Measurements from ENCODE around the gene LIN52. TPM values are rescaled to one million over a fixed set of nuclear protein-coding genes. Genes with fewer than 3 reads are reported as not detected.

LIN52 gene
- polyA plus RNA-seq, 2 of the 4 experiments (the other 2 are of a cell fraction): 9.3 to 10.8 TPM

GRCh38 chr14:74246542-74246941 is 161.8 kb downstream of the LIN52 start:
- TF ChIP-seq BHLHE40 (IDR thresholded peaks at IDR 0.05; ENCODE audit: low read depth, low read length): no peak
- no peak for TF ChIP-seq EHF (CRISPR knock-in tag; IDR thresholded peaks at IDR 0.05)
- no peak for TF ChIP-seq MAZ (IDR thresholded peaks at IDR 0.05; ENCODE audit: borderline replicate concordance, low read depth, low read length)
- TF ChIP-seq CBX2 (IDR thresholded peaks at IDR 0.05; ENCODE audit: borderline replicate concordance, low read depth): no peak
- no peak for TF ChIP-seq CHD4 (IDR thresholded peaks at IDR 0.05; ENCODE audit: borderline replicate concordance)
- no peak for TF ChIP-seq HMGXB4 (CRISPR knock-in tag; IDR thresholded peaks at IDR 0.05; ENCODE audit: borderline replicate concordance)
- TF ChIP-seq RFX5 (IDR thresholded peaks at IDR 0.05): no peak
- TF ChIP-seq TP53 (CRISPR knock-in tag; IDR thresholded peaks at IDR 0.05): no peak
- TF ChIP-seq KDM5A (IDR thresholded peaks at IDR 0.05): no peak
- no peak for TF ChIP-seq ZNF302 (CRISPR knock-in tag; IDR thresholded peaks at IDR 0.05)
- no peak for TF ChIP-seq JUNB (IDR thresholded peaks at IDR 0.05)
- no peak for TF ChIP-seq NFE2L2 (conservative IDR thresholded peaks at IDR 0.05; ENCODE audit: low read length)
- no peak for TF ChIP-seq FOXS1 (CRISPR knock-in tag; IDR thresholded peaks at IDR 0.05)
- no peak for TF ChIP-seq HOXB5 (CRISPR knock-in tag; IDR thresholded peaks at IDR 0.05)
- no peak for TF ChIP-seq HEYL (CRISPR knock-in tag; IDR thresholded peaks at IDR 0.05)
- TF ChIP-seq FOSB (CRISPR knock-in tag; IDR thresholded peaks at IDR 0.05): no peak
- no peak for TF ChIP-seq KDM1A (IDR thresholded peaks at IDR 0.05; ENCODE audit: low read depth)
- TF ChIP-seq TFCP2L1 (CRISPR knock-in tag; IDR thresholded peaks at IDR 0.05): no peak
- Histone ChIP-seq H3K9me3 (no peaks in the 10 kb centered on the region), H3K4me2 (no peak overlapping the region), H3K4me3 (no peak overlapping the region), H3K27ac (no peak overlapping the region), H3K4me1 (peaks cover 9% of the 10 kb centered on the region; the same call in 1 of the 3 replicates)
- 83% methylated on average over 8 of the region's 8 CpGs for WGBS (ENCODE audit: missing lambda C conversion rate)
- ATAC-seq (no peak), DNase-seq (ENCODE audit: low read depth in 1 of 2, low spot score in 1 of 2) (no peak), FAIRE-seq (no peak)
- CTCF ChIA-PET: interaction anchor here (0.8 to 4.9 kb wide), 6 partner anchors 11 to 135 kb away, joined by 3 to 41 read pairs (median 4); no protein-coding TSS in a partner anchor
- POLR2A ChIA-PET: no interaction called here

GRCh38 chr14:74248017-74248416 is 163.3 kb downstream of the LIN52 start:
- no peaks in the 10 kb centered on the region for H3K9me3 ChIP-seq
- CTCF ChIA-PET: interaction anchor here (0.6 to 4.9 kb wide), 4 partner anchors 9 to 61 kb away, joined by 3 to 41 read pairs (median 4); no protein-coding TSS in a partner anchor
- ATAC-seq: no peak
- 61% methylated on average over 6 of the region's 6 CpGs for WGBS (ENCODE audit: missing lambda C conversion rate)
- TF ChIP-seq TFCP2L1 (CRISPR knock-in tag; IDR thresholded peaks at IDR 0.05): no peak
- TF ChIP-seq USF2 (IDR thresholded peaks at IDR 0.05): no peak
- no peak for TF ChIP-seq ZFP36 (IDR thresholded peaks at IDR 0.05; ENCODE audit: borderline replicate concordance, partially characterized antibody)
- no peak for TF ChIP-seq PHF8 (IDR thresholded peaks at IDR 0.05; ENCODE audit: borderline replicate concordance, low read depth)
- no peak for TF ChIP-seq RARB (CRISPR knock-in tag; IDR thresholded peaks at IDR 0.05)
- no peak for TF ChIP-seq RNF2 (IDR thresholded peaks at IDR 0.05; ENCODE audit: borderline replicate concordance, low read depth)
- no peak for TF ChIP-seq PBX3 (IDR thresholded peaks at IDR 0.05)
- TF ChIP-seq HOXB5 (CRISPR knock-in tag; IDR thresholded peaks at IDR 0.05): no peak
- no peak for TF ChIP-seq CBX8 (IDR thresholded peaks at IDR 0.05)
- no peak for TF ChIP-seq TP53 (CRISPR knock-in tag; IDR thresholded peaks at IDR 0.05)
- no peak for TF ChIP-seq MAFK (IDR thresholded peaks at IDR 0.05; ENCODE audit: partially characterized antibody)
- TF ChIP-seq CEBPB (IDR thresholded peaks at IDR 0.05): no peak
- no peak for TF ChIP-seq NFE2L2 (conservative IDR thresholded peaks at IDR 0.05; ENCODE audit: low read length)
- no peak for TF ChIP-seq ELK1 (IDR thresholded peaks at IDR 0.05; ENCODE audit: low read depth, low read length)
- no peak for TF ChIP-seq SREBF2 (IDR thresholded peaks at IDR 0.05)
- no peak overlapping the region for H3K27ac ChIP-seq
- peaks cover 13% of the 10 kb centered on the region; the same call in 1 of the 3 replicates for H3K4me1 ChIP-seq
- no peak for FAIRE-seq
- no peak overlapping the region for H3K4me3 ChIP-seq
- DNase-seq (ENCODE audit: low read depth in 1 of 2, low spot score in 1 of 2): no peak
- POLR2A ChIA-PET: no interaction called here
- H3K4me2 ChIP-seq: no peak overlapping the region
